B cell (primary cell): ENCODE data around the gene RFPL1.

Source experiments
- CTCF ChIP-seq: fragments of 200-600 bp; IDR thresholded peaks from one replicate; pipeline ENCODE4 v1.8.0; 2022; ENCODE audit warnings: antibody characterized with exemption, mild to moderate bottlenecking
- EZH2 ChIP-seq: IDR thresholded peaks from 2 replicates; pipeline ENCODE4 v1.6.1; 2012; ENCODE audit warnings: borderline replicate concordance, low read depth, mild to moderate bottlenecking, moderate library complexity, low read length; ENCODE audit not compliant: insufficient read depth, poor library complexity, severe bottlenecking

GRCh38 chr22:29476116-29476515, 37.7 kb downstream of the RFPL1 start:
- TF ChIP-seq EZH2 = no peak
- no peak for TF ChIP-seq CTCF
